Measurements from ENCODE around the gene NELL1. TPM values are rescaled to one million over a fixed set of nuclear protein-coding genes. Genes with fewer than 3 reads are reported as not detected.

NELL1 gene
- total RNA-seq, 2 experiments from 2014 or later = not detected

GRCh38 chr11:20656901-20657300 lies 12.5 kb upstream of the NELL1 start:
- ATAC-seq (ENCODE audit: poor library complexity) = no peak

DNA sequence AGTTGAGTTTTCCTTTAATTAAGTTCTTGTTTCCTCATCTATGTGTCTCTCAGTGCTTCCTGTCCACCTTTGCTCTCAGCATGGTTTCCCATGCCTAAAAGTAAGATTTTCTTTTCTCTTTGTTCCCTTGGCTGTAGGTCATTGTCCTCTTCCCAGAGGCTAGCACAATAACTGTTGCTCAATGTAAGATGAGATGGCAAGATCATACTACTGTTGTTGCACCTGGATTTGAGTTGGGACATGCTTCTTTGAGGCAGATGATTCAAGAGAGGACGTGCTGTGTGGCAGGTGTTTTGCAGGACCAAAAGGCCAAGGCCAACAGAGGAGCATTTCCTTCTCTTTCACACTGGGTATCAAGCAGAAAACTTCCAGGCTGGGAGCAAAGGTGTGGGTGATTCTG lies 11.3 kb upstream of the NELL1 start:
- ATAC-seq (ENCODE audit: poor library complexity) (no peak), DNase-seq (no peak)
- no peaks in the 10 kb centered on the region for H3K4me1 ChIP-seq (ENCODE audit: insufficient read depth, low read length)
- Mint-ChIP-seq H3K36me3 (ENCODE audit: low read depth) (no peaks in the 10 kb centered on the region), H3K4me3 (no peak overlapping the region), H3K27me3 (peaks cover 19% of the 10 kb centered on the region), H3K27ac (no peak overlapping the region), H3K4me1 (ENCODE audit: low read depth) (no peaks in the 10 kb centered on the region), H3K9me3 (peaks cover 2% of the 10 kb centered on the region)
- H3K4me3 ChIP-seq (ENCODE audit: low read length) = no peak overlapping the region
- CTCF ChIA-PET = no interaction called here
- TF ChIP-seq CTCF (IDR thresholded peaks at IDR 0.05) = no peak
- H3K27ac ChIP-seq (ENCODE audit: low read depth in 1 of 2, low read length in 2 of 2) = no peak overlapping the region
- H3K9me3 ChIP-seq (ENCODE audit: control insufficient read depth in 1 of 2, insufficient read depth in 1 of 2, low read length in 2 of 2) = peaks cover 0 to 3% of the 10 kb centered on the region in 2 experiments
- intact Hi-C loops (cut with DNase I, micrococcal nuclease) = no loop called here
- POLR2A ChIA-PET = no interaction called here
- peaks cover 0 to 3% of the 10 kb centered on the region in 2 experiments for H3K27me3 ChIP-seq (ENCODE audit: control insufficient read depth in 1 of 2, insufficient read depth in 2 of 2, low read length in 2 of 2)
- H3K36me3 ChIP-seq (ENCODE audit: insufficient read depth, low read length) = no peaks in the 10 kb centered on the region

More at GRCh38 chr11:20656901-20657300, 12.5 kb upstream of the NELL1 start:
- CTCF ChIA-PET = no interaction called here
- Mint-ChIP-seq H3K36me3 (ENCODE audit: low read depth) (no peaks in the 10 kb centered on the region), H3K27me3 (peaks cover 14% of the 10 kb centered on the region), H3K4me3 (no peak overlapping the region), H3K4me1 (ENCODE audit: low read depth) (no peaks in the 10 kb centered on the region), H3K27ac (no peak overlapping the region), H3K9me3 (peaks cover 1% of the 10 kb centered on the region)
- TF ChIP-seq CTCF (IDR thresholded peaks at IDR 0.05) = no peak
- DNase-seq = no peak
- no peaks in the 10 kb centered on the region for H3K36me3 ChIP-seq (ENCODE audit: insufficient read depth, low read length)
- H3K4me3 ChIP-seq (ENCODE audit: low read length) = no peak overlapping the region
- H3K9me3 ChIP-seq (ENCODE audit: control insufficient read depth in 1 of 2, insufficient read depth in 1 of 2, low read length in 2 of 2) = no peaks in the 10 kb centered on the region
- H3K27ac ChIP-seq (ENCODE audit: low read depth in 1 of 2, low read length in 2 of 2) = no peak overlapping the region
- H3K4me1 ChIP-seq (ENCODE audit: insufficient read depth, low read length) = no peaks in the 10 kb centered on the region
- intact Hi-C loops (cut with DNase I, micrococcal nuclease) = no loop called here
- peaks cover 0 to 3% of the 10 kb centered on the region in 2 experiments for H3K27me3 ChIP-seq (ENCODE audit: control insufficient read depth in 1 of 2, insufficient read depth in 2 of 2, low read length in 2 of 2)
- POLR2A ChIA-PET = no interaction called here

DNA sequence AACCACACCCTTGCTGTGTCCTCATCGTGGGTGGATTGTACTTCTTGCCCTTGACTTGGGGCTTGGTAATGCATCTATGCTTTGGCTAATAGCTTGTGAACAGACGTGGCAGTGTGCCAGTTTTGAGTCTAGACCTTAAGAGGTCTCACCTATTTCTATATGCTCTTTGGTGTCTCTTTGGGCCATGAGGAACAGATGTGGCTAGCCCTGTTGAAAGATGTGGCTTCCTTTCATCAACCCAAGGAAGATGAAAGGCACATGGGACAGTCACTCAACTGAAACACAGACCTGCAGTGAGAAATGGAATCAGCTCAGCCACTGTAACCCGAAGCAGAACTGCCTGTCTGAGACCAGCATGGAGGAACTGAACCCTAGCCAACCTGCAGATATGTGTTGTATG lies 7.9 kb upstream of the NELL1 start:
- no peaks in the 10 kb centered on the region for H3K4me1 ChIP-seq (ENCODE audit: insufficient read depth, low read length)
- DNase-seq (no peak), ATAC-seq (ENCODE audit: poor library complexity) (no peak)
- CTCF ChIA-PET = no interaction called here
- TF ChIP-seq CTCF (IDR thresholded peaks at IDR 0.05) = no peak
- Mint-ChIP-seq H3K27me3 (peaks cover 37% of the 10 kb centered on the region), H3K27ac (no peak overlapping the region), H3K4me1 (ENCODE audit: low read depth) (no peaks in the 10 kb centered on the region), H3K4me3 (no peak overlapping the region), H3K9me3 (peaks cover 2% of the 10 kb centered on the region), H3K36me3 (ENCODE audit: low read depth) (no peaks in the 10 kb centered on the region)
- intact Hi-C loops (cut with DNase I, micrococcal nuclease) = no loop called here
- no peaks in the 10 kb centered on the region for H3K36me3 ChIP-seq (ENCODE audit: insufficient read depth, low read length)
- H3K27ac ChIP-seq (ENCODE audit: low read depth in 1 of 2, low read length in 2 of 2) = no peak overlapping the region
- peaks cover 0 to 3% of the 10 kb centered on the region in 2 experiments for H3K9me3 ChIP-seq (ENCODE audit: control insufficient read depth in 1 of 2, insufficient read depth in 1 of 2, low read length in 2 of 2)
- no peak overlapping the region for H3K4me3 ChIP-seq (ENCODE audit: low read length)
- H3K27me3 ChIP-seq (ENCODE audit: control insufficient read depth in 1 of 2, insufficient read depth in 2 of 2, low read length in 2 of 2) = peaks cover 3 to 14% of the 10 kb centered on the region in 2 experiments
- POLR2A ChIA-PET = no interaction called here
